Measurements from ENCODE around the gene WDFY2.

Gene WDFY2

DNA sequence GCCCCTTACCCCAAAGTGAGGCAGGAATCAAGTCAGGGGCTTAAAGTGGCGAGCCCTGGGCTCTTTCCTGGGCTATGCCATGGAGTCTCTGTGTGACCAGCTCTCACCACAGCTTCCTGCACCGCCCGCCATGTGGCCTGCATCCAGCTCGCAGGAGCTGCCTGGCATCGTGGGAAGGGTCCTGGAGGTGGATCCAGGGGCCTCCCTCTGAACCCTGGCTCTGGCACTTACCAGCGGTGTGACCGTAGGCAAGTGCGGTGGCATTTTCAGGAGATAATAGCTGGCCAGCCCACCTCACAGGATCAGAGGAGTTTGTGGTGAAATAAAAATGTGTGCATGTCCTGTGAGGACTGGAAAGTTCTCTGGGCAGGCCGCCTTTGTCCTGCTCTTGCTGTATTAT lies 193.7 kb downstream of the WDFY2 start:
- Mint-ChIP-seq H3K4me3 (no peak overlapping the region), H3K27me3 (ENCODE audit: low read depth) (peaks cover 5% of the 10 kb centered on the region), H3K36me3 (ENCODE audit: low read depth) (no peaks in the 10 kb centered on the region), H3K9me3 (no peaks in the 10 kb centered on the region), H3K27ac (no peak overlapping the region), H3K4me1 (peaks cover 27% of the 10 kb centered on the region)
- TF ChIP-seq, protein P1, sequence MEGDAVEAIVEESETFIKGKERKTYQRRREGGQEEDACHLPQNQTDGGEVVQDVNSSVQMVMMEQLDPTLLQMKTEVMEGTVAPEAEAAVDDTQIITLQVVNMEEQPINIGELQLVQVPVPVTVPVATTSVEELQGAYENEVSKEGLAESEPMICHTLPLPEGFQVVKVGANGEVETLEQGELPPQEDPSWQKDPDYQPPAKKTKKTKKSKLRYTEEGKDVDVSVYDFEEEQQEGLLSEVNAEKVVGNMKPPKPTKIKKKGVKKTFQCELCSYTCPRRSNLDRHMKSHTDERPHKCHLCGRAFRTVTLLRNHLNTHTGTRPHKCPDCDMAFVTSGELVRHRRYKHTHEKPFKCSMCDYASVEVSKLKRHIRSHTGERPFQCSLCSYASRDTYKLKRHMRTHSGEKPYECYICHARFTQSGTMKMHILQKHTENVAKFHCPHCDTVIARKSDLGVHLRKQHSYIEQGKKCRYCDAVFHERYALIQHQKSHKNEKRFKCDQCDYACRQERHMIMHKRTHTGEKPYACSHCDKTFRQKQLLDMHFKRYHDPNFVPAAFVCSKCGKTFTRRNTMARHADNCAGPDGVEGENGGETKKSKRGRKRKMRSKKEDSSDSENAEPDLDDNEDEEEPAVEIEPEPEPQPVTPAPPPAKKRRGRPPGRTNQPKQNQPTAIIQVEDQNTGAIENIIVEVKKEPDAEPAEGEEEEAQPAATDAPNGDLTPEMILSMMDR (IDR thresholded peaks at IDR 0.05; ENCODE audit: unreplicated experiment in 3 of 3) = no peak

DNA sequence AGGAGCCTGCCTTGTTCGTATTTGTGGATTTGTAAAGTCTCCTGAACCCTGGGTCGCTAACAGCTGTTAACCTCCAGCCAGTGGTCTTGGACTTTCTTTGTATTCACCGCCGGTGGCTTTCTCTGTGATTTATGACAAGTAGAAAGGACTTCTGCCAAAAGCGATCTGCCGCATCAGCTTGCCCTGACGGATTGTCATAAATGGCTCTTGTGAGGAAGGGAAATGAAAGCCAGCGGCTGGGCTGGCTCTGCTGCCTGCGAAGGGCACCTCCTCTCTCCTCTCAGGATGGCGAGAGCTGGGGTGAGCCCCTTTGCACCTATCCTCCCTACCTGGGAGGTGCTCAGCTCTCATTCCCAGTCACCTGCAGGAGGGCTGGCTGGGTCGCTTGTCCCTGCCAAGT lies 194.1 kb downstream of the WDFY2 start:
- Mint-ChIP-seq H3K27ac (no peak overlapping the region), H3K4me3 (no peak overlapping the region), H3K4me1 (peaks cover 32% of the 10 kb centered on the region), H3K9me3 (no peaks in the 10 kb centered on the region), H3K36me3 (ENCODE audit: low read depth) (no peaks in the 10 kb centered on the region), H3K27me3 (ENCODE audit: low read depth) (peaks cover 5% of the 10 kb centered on the region)
- TF ChIP-seq, protein P1 (IDR thresholded peaks at IDR 0.05; ENCODE audit: unreplicated experiment in 3 of 3) = no peak

DNA sequence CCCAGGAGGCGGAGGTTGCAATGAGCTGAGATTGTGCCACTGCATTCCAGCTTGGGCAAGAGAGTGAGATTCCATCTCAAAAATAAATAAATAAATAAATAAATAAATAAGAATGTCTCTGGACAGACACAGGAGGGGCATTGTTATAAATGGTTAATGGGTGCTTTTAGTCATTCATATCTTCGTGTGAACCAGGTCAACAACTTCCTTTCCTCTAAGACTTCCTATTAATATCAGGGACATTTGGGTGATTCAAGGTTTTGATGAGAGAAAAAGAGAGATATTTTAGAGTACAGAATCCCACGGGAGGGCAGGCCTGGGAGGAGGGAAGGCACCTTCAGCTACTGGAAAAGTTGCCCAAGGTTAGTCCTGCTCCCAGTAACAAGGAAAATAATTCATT lies 195.8 kb downstream of the WDFY2 start:
- no peaks in the 10 kb centered on the region for H3K9me3 Mint-ChIP-seq
- no peaks in the 10 kb centered on the region for H3K36me3 Mint-ChIP-seq (ENCODE audit: low read depth)
- no peak overlapping the region for H3K27ac Mint-ChIP-seq
- peaks cover 39% of the 10 kb centered on the region for H3K4me1 Mint-ChIP-seq
- H3K4me3 Mint-ChIP-seq = no peak overlapping the region
- TF ChIP-seq, protein P1 (IDR thresholded peaks at IDR 0.05; ENCODE audit: unreplicated experiment in 3 of 3) = no peak
- H3K27me3 Mint-ChIP-seq (ENCODE audit: low read depth) = peaks cover 5% of the 10 kb centered on the region

DNA sequence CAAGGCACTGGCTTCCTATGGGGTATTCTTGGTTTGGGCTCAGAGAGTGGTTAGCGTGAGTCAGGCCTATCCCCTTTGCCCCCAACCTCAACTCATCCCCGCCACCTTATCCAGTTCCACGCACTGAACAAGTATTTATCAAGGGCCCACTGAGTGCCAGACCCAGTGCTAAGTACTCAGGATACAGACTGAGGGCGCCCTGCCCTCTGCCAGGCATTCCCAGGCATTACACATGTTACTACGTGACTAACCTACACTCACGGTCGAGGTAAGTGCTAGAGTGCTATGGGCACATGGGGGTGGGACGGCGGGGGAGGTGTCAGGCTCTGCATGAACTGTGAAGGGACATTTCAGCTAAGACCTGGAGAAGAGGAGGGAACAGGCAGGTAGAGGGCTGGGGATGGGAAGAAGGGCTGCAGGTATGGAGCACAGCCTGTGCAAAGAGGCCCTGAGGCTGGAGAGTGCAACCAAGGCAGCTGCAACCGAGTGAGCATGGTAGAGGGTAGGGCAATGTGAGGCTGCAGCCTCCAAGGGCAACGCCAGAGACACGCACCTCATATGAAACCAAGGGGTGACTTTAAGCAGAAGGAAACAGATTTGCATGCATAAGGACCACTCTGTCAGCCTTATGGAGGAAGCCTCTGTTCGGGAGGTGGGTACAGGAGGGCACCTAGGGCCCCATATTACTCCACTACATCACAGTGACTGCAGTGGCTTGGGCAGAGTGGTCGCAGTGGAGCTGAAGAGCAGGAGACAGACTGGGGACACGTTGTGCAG lies 197.2 kb downstream of the WDFY2 start:
- peaks cover 51% of the 10 kb centered on the region for H3K4me1 Mint-ChIP-seq
- H3K9me3 Mint-ChIP-seq = no peaks in the 10 kb centered on the region
- peaks cover 5% of the 10 kb centered on the region for H3K27me3 Mint-ChIP-seq (ENCODE audit: low read depth)
- TF ChIP-seq, protein P1 (IDR thresholded peaks at IDR 0.05; ENCODE audit: unreplicated experiment in 3 of 3) = peak in 1 of 3 experiments; percentile 16
- no peaks in the 10 kb centered on the region for H3K36me3 Mint-ChIP-seq (ENCODE audit: low read depth)
- H3K4me3 Mint-ChIP-seq = no peak overlapping the region
- H3K27ac Mint-ChIP-seq = no peak overlapping the region

DNA sequence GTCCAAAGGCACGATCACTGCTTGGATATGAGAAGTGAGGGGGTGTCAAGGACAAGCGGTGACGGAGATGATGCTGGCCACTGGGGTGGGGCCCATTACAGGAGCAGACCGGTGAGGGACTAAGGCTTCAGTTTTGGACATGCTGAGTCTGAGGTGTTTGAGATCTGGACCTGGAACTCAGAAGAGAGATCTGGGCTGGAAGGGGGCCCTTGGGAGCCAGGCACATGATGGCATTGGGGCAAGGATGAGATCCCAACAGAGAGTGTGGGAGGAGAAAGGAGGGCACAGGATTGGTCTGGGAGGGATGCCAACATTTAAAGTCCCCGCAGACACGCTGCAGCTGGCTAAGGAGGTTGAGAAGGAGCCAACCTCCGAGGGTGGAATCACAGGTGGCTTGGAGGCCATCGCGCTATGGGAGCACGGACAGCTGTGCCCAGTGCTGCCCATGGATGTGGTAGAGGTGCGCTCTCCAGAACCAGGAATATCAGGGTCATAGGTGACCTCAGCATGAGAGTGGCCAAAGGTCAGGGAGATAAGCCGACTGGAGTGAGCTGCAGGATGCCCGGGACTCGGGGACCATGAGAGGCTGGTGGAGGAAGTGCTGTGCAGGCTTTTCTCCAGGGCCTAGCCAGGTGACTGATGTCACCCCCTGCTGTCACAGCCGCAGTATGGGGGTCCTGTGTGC lies 197.9 kb downstream of the WDFY2 start:
- Mint-ChIP-seq H3K27me3 (ENCODE audit: low read depth) (peaks cover 5% of the 10 kb centered on the region), H3K4me3 (no peak overlapping the region), H3K36me3 (ENCODE audit: low read depth) (no peaks in the 10 kb centered on the region), H3K27ac (no peak overlapping the region), H3K4me1 (peaks cover 58% of the 10 kb centered on the region), H3K9me3 (no peaks in the 10 kb centered on the region)
- TF ChIP-seq, protein P1 (IDR thresholded peaks at IDR 0.05; ENCODE audit: unreplicated experiment in 3 of 3) = no peak

Data from nephron (organoid).